SK-N-SH (cell line): Measurements from ENCODE around the gene PAWR. TPM values are rescaled to one million over a fixed set of nuclear protein-coding genes. Genes with fewer than 3 reads are reported as not detected.

Experiments
- CTCF ChIA-PET: fragments of 300-600, 350-600 bp; formaldehyde crosslinking; extraction: SDS; loops from one replicate; lab custom pipeline; 2021; lab: Yijun Ruan, JAX
- POLR2A ChIA-PET: fragments of 350-600 bp; sonication (Branson Sonifier 250); formaldehyde crosslinking; extraction: SDS; loops from one replicate; lab custom pipeline; 2020; ENCODE audit warnings: antibody characterized with exemption, inconsistent platforms; lab: Yijun Ruan, JAX
- DNase-seq: peaks from one replicate; pipeline ENCODE4 v3.0.0; 2012
- H2AFZ ChIP-seq: fragments of 200-600 bp; sonication (generic); 2 replicates; pipeline ENCODE4 v1.8.1; 2016; ENCODE audit warnings: antibody characterized with exemption, mild to moderate bottlenecking, low read depth
- H3F3A ChIP-seq: fragments of 200-600 bp; sonication (generic); replicated peaks from 2 replicates; pipeline ENCODE3; 2016; ENCODE audit warnings: antibody characterized with exemption, mild to moderate bottlenecking; ENCODE audit not compliant: insufficient read depth
- H3K27ac ChIP-seq, 2 experiments: fragments of 200-500 bp in 1 of 2; fragments of 200-600 bp in 1 of 2; sonication (Bioruptor generic) in 1 of 2; sonication (generic), shearing (Covaris generic) in 1 of 2; 2 replicates each; pipeline versions ENCODE4 v1.5.1 to v1.6.1; 2014 to 2016; ENCODE audit warnings: low read depth in 2 of 2, inconsistent platforms in 1 of 2, low read length in 1 of 2, mild to moderate bottlenecking in 1 of 2, mixed read lengths in 1 of 2
- H3K27me3 ChIP-seq: fragments of 200-600 bp; sonication (generic), shearing (Covaris generic); 2 replicates; pipeline ENCODE4 v1.6.1; 2016; ENCODE audit warnings: mixed run types; ENCODE audit not compliant: insufficient read depth
- H3K36me3 ChIP-seq, 2 experiments: fragments of 200-500 bp in 1 of 2; fragments of 200-600 bp in 1 of 2; sonication (Bioruptor generic) in 1 of 2; sonication (generic) in 1 of 2; replicated peaks in 1 of 2; 2 replicates each; pipeline versions ENCODE3 to v1.5.1; 2014 to 2016; ENCODE audit warnings: low read length in 1 of 2, mild to moderate bottlenecking in 1 of 2; ENCODE audit not compliant: insufficient read depth in 2 of 2, control insufficient read depth in 1 of 2
- H3K4me1 ChIP-seq, 2 experiments: fragments of 200-500 bp in 1 of 2; fragments of 200-600 bp in 1 of 2; sonication (Bioruptor generic) in 1 of 2; sonication (generic), shearing (Covaris generic) in 1 of 2; 2 replicates each; pipeline versions ENCODE4 v1.5.1 to v1.6.1; 2014 to 2016; ENCODE audit warnings: low read depth in 1 of 2, low read length in 1 of 2, mixed run types in 1 of 2; ENCODE audit not compliant: insufficient read depth in 2 of 2, control insufficient read depth in 1 of 2
- H3K4me2 ChIP-seq: fragments of 200-600 bp; sonication (generic), shearing (Covaris generic); 2 replicates; pipeline ENCODE4 v1.6.1; 2017; ENCODE audit warnings: mixed run types
- H3K4me3 ChIP-seq, 2 experiments: fragments of 200-500 bp in 1 of 2; fragments of 200-600 bp in 1 of 2; sonication (Bioruptor generic) in 1 of 2; sonication (generic), shearing (Covaris generic) in 1 of 2; 2 replicates each; pipeline versions ENCODE4 v1.5.1 to v1.8.1; 2014 to 2016; ENCODE audit warnings: low read depth in 2 of 2, inconsistent platforms in 1 of 2, low read length in 1 of 2, mild to moderate bottlenecking in 1 of 2, mixed read lengths in 1 of 2, moderate library complexity in 1 of 2
- H3K79me2 ChIP-seq: fragments of 200-600 bp; sonication (generic); 2 replicates; pipeline ENCODE4 v1.8.1; 2017; ENCODE audit warnings: mild to moderate bottlenecking; ENCODE audit not compliant: insufficient read depth
- H3K9ac ChIP-seq: fragments of 200-600 bp; sonication (generic); 2 replicates; pipeline ENCODE4 v1.6.1; 2017; ENCODE audit warnings: mixed run types
- H3K9me2 ChIP-seq: fragments of 200-600 bp; sonication (generic); 2 replicates; pipeline ENCODE4 v1.6.1; 2017; ENCODE audit warnings: mixed run types
- H3K9me3 ChIP-seq: fragments of 200-600 bp; sonication (generic); 2 replicates; pipeline ENCODE4 v1.6.1; 2017; ENCODE audit warnings: mixed run types, mild to moderate bottlenecking, moderate library complexity
- H4K20me1 ChIP-seq: fragments of 200-600 bp; sonication (generic); 2 replicates; pipeline ENCODE4 v1.6.1; 2017; ENCODE audit warnings: mild to moderate bottlenecking, mixed run types; ENCODE audit not compliant: insufficient read depth
- CHD2 ChIP-seq: fragments of 150-350 bp; IDR thresholded peaks from 2 replicates; pipeline ENCODE4 v1.6.1; 2018; ENCODE audit warnings: low read length; ENCODE audit not compliant: partially characterized antibody
- EP300 ChIP-seq, 2 experiments: IDR thresholded peaks; 2 replicates each; pipeline versions ENCODE4 v1.4.0 to v1.6.1; 2012; ENCODE audit warnings: borderline replicate concordance in 1 of 2, low read depth in 1 of 2, low read length in 1 of 2
- FOXM1 ChIP-seq: IDR thresholded peaks from 2 replicates; pipeline ENCODE4 v1.4.0; 2012; ENCODE audit warnings: low read depth, mild to moderate bottlenecking
- MEF2A ChIP-seq: IDR thresholded peaks from 2 replicates; pipeline ENCODE4 v1.4.0; 2012; ENCODE audit warnings: low read depth, borderline replicate concordance
- MXI1 ChIP-seq: IDR thresholded peaks from 2 replicates; pipeline ENCODE4 v1.6.1; 2012; ENCODE audit warnings: mild to moderate bottlenecking, low read depth, low read length, improper control_type of control experiment
- POLR2AphosphoS5 ChIP-seq: IDR thresholded peaks from 2 replicates; pipeline ENCODE4 v1.6.1; 2012; ENCODE audit warnings: low read depth, low read length
- REST ChIP-seq: IDR thresholded peaks from 2 replicates; pipeline ENCODE4 v1.6.1; 2012; ENCODE audit warnings: mild to moderate bottlenecking, low read depth, low read length, moderate library complexity
- SMC3 ChIP-seq: IDR thresholded peaks from 2 replicates; pipeline ENCODE4 v1.6.1; 2012; ENCODE audit warnings: low read depth, low read length, improper control_type of control experiment
- WGBS: methylation state at CpG from one replicate; pipeline ENCODE4 v1.1.6; 2017; ENCODE audit warnings: low lambda C conversion rate; 5-methylcytosine and 5-hydroxymethylcytosine counted together
- polyA plus RNA-seq, 3 experiments: library from polyadenylated mRNA; depleted of rRNA; stranded (reverse); fragments of >200 nt; gene quantifications; 2 replicates each; pipeline ENCODE4 v1.2.3, GENCODE V29; 2012
- TF ChIP-seq, protein P1 (sequence below): fragments of 150-350 bp; IDR thresholded peaks from 2 replicates; pipeline ENCODE4 v1.6.1; 2017; ENCODE audit warnings: antibody characterized with exemption, low read length, low read depth, borderline replicate concordance
- TF ChIP-seq, protein P2 (sequence below): IDR thresholded peaks from 2 replicates; pipeline ENCODE4; 2012

Gene PAWR
- polyA plus RNA-seq, 1 of the 3 experiments (the other 2 are of a cell fraction): 1.8 TPM

- no peak for TF ChIP-seq REST
- no peak for TF ChIP-seq MXI1
- TF ChIP-seq, protein P1, sequence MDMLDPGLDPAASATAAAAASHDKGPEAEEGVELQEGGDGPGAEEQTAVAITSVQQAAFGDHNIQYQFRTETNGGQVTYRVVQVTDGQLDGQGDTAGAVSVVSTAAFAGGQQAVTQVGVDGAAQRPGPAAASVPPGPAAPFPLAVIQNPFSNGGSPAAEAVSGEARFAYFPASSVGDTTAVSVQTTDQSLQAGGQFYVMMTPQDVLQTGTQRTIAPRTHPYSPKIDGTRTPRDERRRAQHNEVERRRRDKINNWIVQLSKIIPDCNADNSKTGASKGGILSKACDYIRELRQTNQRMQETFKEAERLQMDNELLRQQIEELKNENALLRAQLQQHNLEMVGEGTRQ: no peak
- TF ChIP-seq, protein P2, sequence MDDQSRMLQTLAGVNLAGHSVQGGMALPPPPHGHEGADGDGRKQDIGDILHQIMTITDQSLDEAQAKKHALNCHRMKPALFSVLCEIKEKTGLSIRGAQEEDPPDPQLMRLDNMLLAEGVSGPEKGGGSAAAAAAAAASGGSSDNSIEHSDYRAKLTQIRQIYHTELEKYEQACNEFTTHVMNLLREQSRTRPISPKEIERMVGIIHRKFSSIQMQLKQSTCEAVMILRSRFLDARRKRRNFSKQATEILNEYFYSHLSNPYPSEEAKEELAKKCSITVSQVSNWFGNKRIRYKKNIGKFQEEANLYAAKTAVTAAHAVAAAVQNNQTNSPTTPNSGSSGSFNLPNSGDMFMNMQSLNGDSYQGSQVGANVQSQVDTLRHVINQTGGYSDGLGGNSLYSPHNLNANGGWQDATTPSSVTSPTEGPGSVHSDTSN: no peak
- no peak for TF ChIP-seq POLR2AphosphoS5
- no peak for TF ChIP-seq MEF2A
Measured at GRCh38 chr12:79643821-79644220, 46.9 kb downstream of the PAWR start (continued).

GRCh38 chr12:79638490-79638889, 52.3 kb downstream of the PAWR start:
- no peaks in the 10 kb centered on the region for H3K79me2 ChIP-seq
- H3K27me3 ChIP-seq: no peaks in the 10 kb centered on the region
- no peak overlapping the region for H3K4me3 ChIP-seq
- DNase-seq: no peak
- H3K9me2 ChIP-seq: no peaks in the 10 kb centered on the region
- H2AFZ ChIP-seq: no peak overlapping the region
- H3K4me2 ChIP-seq: no peak overlapping the region
- H3F3A ChIP-seq: no peaks in the 10 kb centered on the region
- H3K36me3 ChIP-seq: no peaks in the 10 kb centered on the region
- no peak overlapping the region for H3K9ac ChIP-seq
- TF ChIP-seq CHD2: no peak
- no peak for TF ChIP-seq FOXM1
- TF ChIP-seq MXI1: no peak
- no peak for TF ChIP-seq EP300 (IDR thresholded peaks at IDR 0.05; ENCODE audit: borderline replicate concordance in 1 of 2, low read depth in 1 of 2, low read length in 1 of 2)
- TF ChIP-seq SMC3: no peak
- H3K27ac ChIP-seq: no peak overlapping the region
- WGBS: 17% methylated on average over 2 of the region's 2 CpGs
- no peaks in the 10 kb centered on the region for H3K9me3 ChIP-seq
- ChIA-PET CTCF (no interaction called here), POLR2A (no interaction called here)
- H3K4me1 ChIP-seq: peaks cover 0 to 5% of the 10 kb centered on the region in 2 experiments; a peak in 1 of 4 replicates
- H4K20me1 ChIP-seq: no peaks in the 10 kb centered on the region
